Measurements from ENCODE around the gene IQCN.

- TF ChIP-seq CTCF (IDR thresholded peaks at IDR 0.05) (peak; percentile 92 to 99 (median 96)), POLR2A (IDR thresholded peaks at IDR 0.05) (peak; percentile 95 to 99)
Observed at GRCh38 chr19:18279516-18280246, 5.4 kb upstream of the IQCN start.

Measured in uterus (tissue), 2 donors.